IMR-90 (cell line): ENCODE data around the gene PPAT. TPM values are rescaled to one million over a fixed set of nuclear protein-coding genes. Genes with fewer than 3 reads are reported as not detected.

ENCODE experiments used
- ATAC-seq: fragments of 200-7000 bp; cut with Tn5 transposase; 2 replicates; pipeline ENCODE4 v1.9.1; 2020; ENCODE audit warnings: low read depth, mild to moderate bottlenecking, moderate library complexity
- BruUV-seq: library from RNA; stranded (reverse); fragments of 400-500 nt; replicated peaks from 2 replicates; lab custom pipeline; 2021; lab: Mats Ljungman, UMichigan
- CTCF ChIA-PET: fragments of 300-600 bp; formaldehyde crosslinking; extraction: SDS; loops from one replicate; lab custom pipeline; 2021; ENCODE audit warnings: antibody characterized with exemption; lab: Yijun Ruan, JAX
- POLR2A ChIA-PET: fragments of 300-600 bp; sonication (Branson Sonifier 250); formaldehyde crosslinking; loops from one replicate; lab custom pipeline; 2022; ENCODE audit warnings: antibody characterized with exemption; ENCODE audit not compliant: unreplicated experiment; lab: Charles Lee
- DNase-seq: peaks from one replicate; pipeline ENCODE4 v3.0.0; 2013
- H2AFZ ChIP-seq: replicated peaks from 2 replicates; pipeline ENCODE3; 2013; ENCODE audit warnings: low read length, mild to moderate bottlenecking; ENCODE audit not compliant: poor library complexity
- H2AK5ac ChIP-seq: 2 replicates; pipeline ENCODE4 v1.6.1; 2013; ENCODE audit warnings: low read depth, low read length, inconsistent platforms
- H2AK9ac ChIP-seq: replicated peaks from 2 replicates; pipeline ENCODE3; 2013; ENCODE audit warnings: mild to moderate bottlenecking, low read depth, low read length, moderate library complexity; ENCODE audit not compliant: poor library complexity
- H2BK120ac ChIP-seq: 2 replicates; pipeline ENCODE4 v1.6.1; 2013; ENCODE audit warnings: low read depth, low read length, inconsistent platforms
- H2BK15ac ChIP-seq: 3 replicates; pipeline ENCODE4 v1.6.1; 2013; ENCODE audit warnings: low read depth, low read length, inconsistent platforms
- H2BK20ac ChIP-seq: 2 replicates; pipeline ENCODE4 v1.6.1; 2013; ENCODE audit warnings: low read depth, mild to moderate bottlenecking, inconsistent platforms, low read length, moderate library complexity
- H2BK5ac ChIP-seq: 2 replicates; pipeline ENCODE4 v1.6.1; 2013; ENCODE audit warnings: mild to moderate bottlenecking, low read depth, low read length, inconsistent platforms; ENCODE audit not compliant: poor library complexity, severe bottlenecking
- H3K14ac ChIP-seq: replicated peaks from 2 replicates; pipeline ENCODE4 v1.6.1; 2013; ENCODE audit warnings: low read depth, low read length, inconsistent platforms
- H3K18ac ChIP-seq: 2 replicates; pipeline ENCODE4 v1.6.1; 2013; ENCODE audit warnings: low read depth, low read length, control low read depth
- H3K23ac ChIP-seq: 2 replicates; pipeline ENCODE4 v1.6.1; 2013; ENCODE audit warnings: low read depth, low read length, inconsistent platforms
- H3K27ac ChIP-seq: 2 replicates; pipeline ENCODE4 v1.5.1; 2013; ENCODE audit warnings: mild to moderate bottlenecking, control low read depth, low read length; ENCODE audit not compliant: insufficient read depth
- H3K27me3 ChIP-seq: 2 replicates; pipeline ENCODE4 v1.6.1; 2013; ENCODE audit warnings: low read length; ENCODE audit not compliant: control insufficient read depth, insufficient read depth
- H3K36me3 ChIP-seq: 2 replicates; pipeline ENCODE4 v1.6.1; 2013; ENCODE audit warnings: low read length, mixed read lengths; ENCODE audit not compliant: control insufficient read depth, insufficient read depth
- H3K4ac ChIP-seq: 2 replicates; pipeline ENCODE4 v1.6.1; 2013; ENCODE audit warnings: low read depth, low read length, inconsistent platforms
- H3K4me1 ChIP-seq: 2 replicates; pipeline ENCODE4 v1.6.1; 2013; ENCODE audit warnings: low read length, mixed read lengths; ENCODE audit not compliant: control insufficient read depth, insufficient read depth
- H3K4me2 ChIP-seq: 2 replicates; pipeline ENCODE4 v1.6.1; 2013; ENCODE audit warnings: low read depth, mild to moderate bottlenecking, control low read depth, low read length, moderate library complexity
- H3K4me3 ChIP-seq: 2 replicates; pipeline ENCODE4 v1.5.1; 2013; ENCODE audit warnings: low read depth, mild to moderate bottlenecking, control low read depth, low read length, moderate library complexity; ENCODE audit not compliant: insufficient read depth
- H3K56ac ChIP-seq: 2 replicates; pipeline ENCODE4 v1.6.1; 2013; ENCODE audit warnings: low read length, inconsistent platforms; ENCODE audit not compliant: insufficient read depth; ENCODE audit errors: extremely low read depth
- H3K79me1 ChIP-seq, 2 experiments: 2 replicates each; pipeline ENCODE4 v1.6.1; 2013; ENCODE audit warnings: low read length in 2 of 2, inconsistent platforms in 1 of 2, low read depth in 1 of 2
- H3K9ac ChIP-seq: 2 replicates; pipeline ENCODE4 v1.6.1; 2013; ENCODE audit warnings: low read depth, low read length, control low read depth
- H3K9me1 ChIP-seq: 2 replicates; pipeline ENCODE4 v1.6.1; 2013; ENCODE audit warnings: low read length, inconsistent platforms; ENCODE audit not compliant: insufficient read depth
- H3K9me3 ChIP-seq: 2 replicates; pipeline ENCODE4 v1.6.1; 2013; ENCODE audit warnings: low read length; ENCODE audit not compliant: control insufficient read depth, insufficient read depth
- H4K20me1 ChIP-seq: 2 replicates; pipeline ENCODE4 v1.6.1; 2013; ENCODE audit warnings: low read length, inconsistent platforms; ENCODE audit not compliant: insufficient read depth
- H4K5ac ChIP-seq: 2 replicates; pipeline ENCODE4 v1.6.1; 2013; ENCODE audit warnings: mild to moderate bottlenecking, low read depth, low read length, control low read depth
- H4K8ac ChIP-seq, 2 experiments: 2 replicates each; pipeline ENCODE4 v1.6.1; 2013; ENCODE audit warnings: low read depth in 2 of 2, low read length in 2 of 2, control low read depth in 1 of 2, inconsistent platforms in 1 of 2
- H4K91ac ChIP-seq: 2 replicates; pipeline ENCODE4 v1.6.1; 2013; ENCODE audit warnings: low read depth, low read length, inconsistent platforms; ENCODE audit not compliant: insufficient read depth
- BHLHE40 ChIP-seq: fragments of 150-350 bp; IDR thresholded peaks from 2 replicates; pipeline ENCODE4 v1.6.1; 2016; ENCODE audit warnings: mild to moderate bottlenecking, low read depth, low read length
- CHD1 ChIP-seq: IDR thresholded peaks from 2 replicates; pipeline ENCODE4 v1.6.1; 2012; ENCODE audit warnings: low read depth, low read length, improper control_type of control experiment
- ELK1 ChIP-seq: fragments of 150-350 bp; IDR thresholded peaks from 2 replicates; pipeline ENCODE4 v1.6.1; 2016; ENCODE audit warnings: low read depth, mild to moderate bottlenecking, low read length, moderate library complexity, borderline replicate concordance
- MAFK ChIP-seq: IDR thresholded peaks from 2 replicates; pipeline ENCODE4 v1.6.1; 2012; ENCODE audit warnings: low read depth, low read length, improper control_type of control experiment
- MAZ ChIP-seq: IDR thresholded peaks from 2 replicates; pipeline ENCODE4 v1.6.1; 2012; ENCODE audit warnings: low read depth, mild to moderate bottlenecking, low read length, improper control_type of control experiment, moderate library complexity, borderline replicate concordance
- MXI1 ChIP-seq: IDR thresholded peaks from 2 replicates; pipeline ENCODE4 v1.6.1; 2012; ENCODE audit warnings: low read depth, mild to moderate bottlenecking, low read length, moderate library complexity, borderline replicate concordance
- NFE2L2 ChIP-seq: fragments of 150-350 bp; IDR thresholded peaks from 2 replicates; pipeline ENCODE4 v1.6.1; 2016; ENCODE audit warnings: low read depth, mild to moderate bottlenecking, low read length
- POLR2A ChIP-seq: IDR thresholded peaks from 2 replicates; pipeline ENCODE4 v1.6.1; 2012; ENCODE audit warnings: mild to moderate bottlenecking, low read depth, low read length
- SMC3 ChIP-seq: fragments of 150-350 bp; IDR thresholded peaks from 2 replicates; pipeline ENCODE4 v1.6.1; 2016; ENCODE audit warnings: low read depth, mild to moderate bottlenecking, antibody characterized with exemption, low read length, moderate library complexity
- USF2 ChIP-seq: fragments of 150-350 bp; IDR thresholded peaks from 2 replicates; pipeline ENCODE4 v1.6.1; 2017; ENCODE audit warnings: mild to moderate bottlenecking, antibody characterized with exemption, low read length, low read depth
- WGBS, 2 experiments: methylation state at CpG; one replicate each; pipeline versions ENCODE4 v1.1.5 to v1.1.7; 2013; ENCODE audit warnings: missing lambda C conversion rate in 2 of 2; ENCODE audit not compliant: insufficient read length in 1 of 2; ENCODE audit errors: extremely low coverage in 2 of 2; 5-methylcytosine and 5-hydroxymethylcytosine counted together
- dilution Hi-C: fragments of 300-500 bp; cut with HindIII; formaldehyde crosslinking; loops from one replicate; pipeline ENCODE4 v1.14.3; 2018; ENCODE audit warnings: low sequenced_read_pairs; ENCODE audit not compliant: unreplicated experiment
- in situ Hi-C: fragments of 300-500 bp; cut with MboI; formaldehyde crosslinking; loops from 3 replicates; pipeline ENCODE4 v1.14.3; 2019; ENCODE audit warnings: low sequenced_read_pairs, inconsistent platforms, mixed read lengths
- intact Hi-C: fragments of 100-400 bp; cut with micrococcal nuclease; formaldehyde crosslinking; loops from 2 replicates; pipeline ENCODE4 v1.10.0; 2022
- polyA plus RNA-seq, 3 experiments: library from polyadenylated mRNA; depleted of rRNA; stranded (reverse); fragments of >200 nt; gene quantifications; 2 replicates each; pipeline ENCODE4 v1.2.3, GENCODE V29; 2012; ENCODE audit warnings: low replicate concordance in 1 of 3
- total RNA-seq: library from RNA; depleted of rRNA; stranded (reverse); fragments of >200 nt; gene quantifications from 2 replicates; pipeline ENCODE4 v1.2.3, GENCODE V29; 2012

Gene PPAT
- total and polyA plus RNA-seq, 2 of the 4 experiments (the other 2 are of a cell fraction), result 7.0 to 21.1 TPM

GRCh38 chr4:56425518-56425917, 9.9 kb downstream of the PPAT start:
- WGBS, 2 experiments, result no CpG with 5 or more reads among the region's 3 CpGs
- no peaks in the 10 kb centered on the region; the same call in none of the 2 replicates for H4K20me1 ChIP-seq
- TF ChIP-seq BHLHE40 (no peak), SMC3 (no peak), USF2 (no peak), ELK1 (no peak), MAZ (no peak), CHD1 (no peak), MXI1 (no peak), POLR2A (no peak), NFE2L2 (no peak), MAFK (no peak)
- H2AK9ac ChIP-seq, result no peak overlapping the region
- H3K18ac ChIP-seq, result no peak overlapping the region
- H3K4me1 ChIP-seq, result no peaks in the 10 kb centered on the region
- H3K36me3 ChIP-seq, result peaks cover 2% of the 10 kb centered on the region; the same call in 1 of the 2 replicates
- H4K8ac ChIP-seq, result no peak overlapping the region
- intact Hi-C loops (loop anchor here (1.0 kb wide), 3 partner anchors 119 to 411 kb away; no protein-coding TSS in a partner anchor), in situ Hi-C loops (no loop called here), dilution Hi-C loops (no loop called here)
- no peak overlapping the region for H2AK5ac ChIP-seq
- no peak overlapping the region for H2BK20ac ChIP-seq
- no peaks in the 10 kb centered on the region for H3K9me3 ChIP-seq
- no peak overlapping the region for H3K4me2 ChIP-seq
- H4K91ac ChIP-seq, result no peak overlapping the region
- H2AFZ ChIP-seq, result no peak overlapping the region
- 0 out of 2 replicates have a peak, but pooled peaks cover 4% of the 10 kb centered on the region for H3K9me1 ChIP-seq
- H3K56ac ChIP-seq, result no peak overlapping the region
- no peaks in the 10 kb centered on the region for H3K27me3 ChIP-seq
- no peak overlapping the region for H2BK5ac ChIP-seq
- H3K4ac ChIP-seq, result no peak overlapping the region
- peaks cover 10 to 28% of the 10 kb centered on the region in 2 experiments for H3K79me1 ChIP-seq
- CTCF ChIA-PET, result interaction anchor here (1.1 kb wide), 1 partner anchor 10 kb away, joined by 8 read pairs; the partner anchor contains the start of gene PPAT
- H2BK15ac ChIP-seq, result no peak overlapping the region
- no peak for DNase-seq
- BruUV-seq, result no TSS peak
- H4K5ac ChIP-seq, result no peak overlapping the region
- ATAC-seq, result no peak
- no peak overlapping the region for H2BK120ac ChIP-seq
- H3K4me3 ChIP-seq, result no peak overlapping the region
- H3K9ac ChIP-seq, result no peak overlapping the region
- H3K14ac ChIP-seq, result no peak overlapping the region
- no peak overlapping the region for H3K23ac ChIP-seq
- no peak overlapping the region for H3K27ac ChIP-seq
- POLR2A ChIA-PET, result no interaction called here
